Large intestine (tissue), 3 donors: ENCODE results near the gene EML1. TPM values are rescaled to one million over a fixed set of nuclear protein-coding genes. Genes with fewer than 3 reads are reported as not detected.

Experiments used
- DNase-seq, 2 donors: peaks; one replicate each; pipeline versions ENCODE4 v3.0.0 to v3.0.0-alpha.2; 2013
- H3K27ac ChIP-seq: one replicate; pipeline ENCODE4 v1.5.1; 2013; ENCODE audit warnings: low read length
- H3K27me3 ChIP-seq: 2 replicates; pipeline ENCODE4 v1.6.1; 2013; ENCODE audit warnings: low read length; ENCODE audit not compliant: control insufficient read depth, insufficient read depth
- H3K36me3 ChIP-seq: 2 replicates; pipeline ENCODE4 v1.6.1; 2013; ENCODE audit warnings: low read length; ENCODE audit not compliant: control insufficient read depth, insufficient read depth
- H3K4me1 ChIP-seq: one replicate; pipeline ENCODE4 v1.6.1; 2013; ENCODE audit warnings: low read length; ENCODE audit not compliant: control insufficient read depth, insufficient read depth
- H3K4me3 ChIP-seq: one replicate; pipeline ENCODE4 v1.5.1; 2013; ENCODE audit warnings: low read length
- H3K9me3 ChIP-seq: one replicate; pipeline ENCODE4 v1.6.1; 2013; ENCODE audit warnings: mild to moderate bottlenecking, low read depth, low read length, moderate library complexity; ENCODE audit not compliant: control insufficient read depth
- WGBS: methylation state at CpG from one replicate; pipeline ENCODE4 v1.1.5; 2013; ENCODE audit warnings: low lambda C conversion rate; ENCODE audit not compliant: insufficient coverage; 5-methylcytosine and 5-hydroxymethylcytosine counted together
- polyA plus RNA-seq: library from polyadenylated mRNA; unstranded; fragments of 120-200 nt; gene quantifications from one replicate; pipeline ENCODE4 v1.2.1, GENCODE V29; 2013

EML1 gene
- polyA plus RNA-seq, 1 donor, result 22.0 TPM

- peaks cover 3% of the 10 kb centered on the region for H3K4me1 ChIP-seq
- peaks cover 6% of the 10 kb centered on the region for H3K27me3 ChIP-seq
- no peaks in the 10 kb centered on the region for H3K36me3 ChIP-seq
- no peak for DNase-seq
- WGBS, result no CpG with 5 or more reads among the region's 12 CpGs
- H3K4me3 ChIP-seq, result no peak overlapping the region
- H3K9me3 ChIP-seq, result peaks cover 6% of the 10 kb centered on the region
- no peak overlapping the region for H3K27ac ChIP-seq
These were observed 173.7 kb downstream of the EML1 start for GRCh38 chr14:99966912-99967311.

- Histone ChIP-seq H3K4me1 (peaks cover 3% of the 10 kb centered on the region), H3K27ac (no peak overlapping the region), H3K36me3 (no peaks in the 10 kb centered on the region), H3K27me3 (peaks cover 6% of the 10 kb centered on the region), H3K4me3 (no peak overlapping the region), H3K9me3 (peaks cover 6% of the 10 kb centered on the region)
- 82% methylated on average over 2 of the region's 11 CpGs for WGBS
- DNase-seq, result no peak
These were observed 175.1 kb downstream of the EML1 start for GRCh38 chr14:99968191-99968920.

GRCh38 chr14:99968941-99969340 is 175.7 kb downstream of the EML1 start:
- Histone ChIP-seq H3K36me3 (no peaks in the 10 kb centered on the region), H3K4me1 (peaks cover 3% of the 10 kb centered on the region), H3K9me3 (peaks cover 6% of the 10 kb centered on the region), H3K27me3 (peaks cover 6% of the 10 kb centered on the region), H3K27ac (no peak overlapping the region), H3K4me3 (no peak overlapping the region)
- DNase-seq, result no peak
- WGBS, result 100% methylated on average over 2 of the region's 5 CpGs

GRCh38 chr14:99969673-99970322 is 176.6 kb downstream of the EML1 start:
- Histone ChIP-seq H3K9me3 (peaks cover 9% of the 10 kb centered on the region), H3K4me3 (no peak overlapping the region), H3K36me3 (no peaks in the 10 kb centered on the region), H3K27me3 (peaks cover 6% of the 10 kb centered on the region), H3K4me1 (peaks cover 3% of the 10 kb centered on the region), H3K27ac (no peak overlapping the region)
- DNase-seq, result no peak
- WGBS, result no CpG with 5 or more reads among the region's 6 CpGs

- Histone ChIP-seq H3K27ac (no peak overlapping the region), H3K4me1 (peaks cover 3% of the 10 kb centered on the region), H3K9me3 (peaks cover 17% of the 10 kb centered on the region), H3K36me3 (no peaks in the 10 kb centered on the region), H3K27me3 (peaks cover 6% of the 10 kb centered on the region), H3K4me3 (peak overlapping the region; percentile 77)
- no CpG with 5 or more reads among the region's 117 CpGs for WGBS
- DNase-seq, result peak; percentile 76 to 90
These were observed 178.1 kb downstream of the EML1 start for GRCh38 chr14:99971087-99971940.

GRCh38 chr14:99971941-99972747 is 178.9 kb downstream of the EML1 start:
- WGBS, result no CpG with 5 or more reads among the region's 79 CpGs
- Histone ChIP-seq H3K27me3 (peaks cover 6% of the 10 kb centered on the region), H3K36me3 (no peaks in the 10 kb centered on the region), H3K4me1 (peaks cover 3% of the 10 kb centered on the region), H3K4me3 (peak overlapping the region; percentile 77), H3K27ac (no peak overlapping the region), H3K9me3 (peaks cover 17% of the 10 kb centered on the region)
- DNase-seq, result peak in 1 of 2 donors; percentile 37

- Histone ChIP-seq H3K36me3 (no peaks in the 10 kb centered on the region), H3K27ac (no peak overlapping the region), H3K27me3 (peaks cover 6% of the 10 kb centered on the region), H3K9me3 (peaks cover 17% of the 10 kb centered on the region), H3K4me3 (peak overlapping the region; percentile 77), H3K4me1 (peaks cover 3% of the 10 kb centered on the region)
- DNase-seq, result no peak
- WGBS, result 24% methylated on average over 3 of the region's 11 CpGs
These were observed 179.7 kb downstream of the EML1 start for GRCh38 chr14:99972748-99973466.

- peaks cover 17% of the 10 kb centered on the region for H3K9me3 ChIP-seq
- H3K36me3 ChIP-seq, result no peaks in the 10 kb centered on the region
- H3K4me3 ChIP-seq, result no peak overlapping the region
- DNase-seq, result no peak
- no peak overlapping the region for H3K27ac ChIP-seq
- H3K4me1 ChIP-seq, result peaks cover 3% of the 10 kb centered on the region
- peaks cover 3% of the 10 kb centered on the region for H3K27me3 ChIP-seq
These were observed 182.0 kb downstream of the EML1 start for GRCh38 chr14:99975190-99975589.

GRCh38 chr14:99976021-99976420 is 182.8 kb downstream of the EML1 start:
- H3K27me3 ChIP-seq, result no peaks in the 10 kb centered on the region
- H3K4me1 ChIP-seq, result peaks cover under 1% of the 10 kb centered on the region
- WGBS, result no CpG with 5 or more reads among the region's 1 CpG

More at GRCh38 chr14:99976021-99976420, 182.8 kb downstream of the EML1 start:
- Histone ChIP-seq H3K4me3 (no peak overlapping the region), H3K36me3 (no peaks in the 10 kb centered on the region), H3K9me3 (peaks cover 12% of the 10 kb centered on the region), H3K27ac (no peak overlapping the region)
- DNase-seq, result no peak
